Thoracic aorta (tissue), 2 donors: ENCODE results near the gene SERTAD1. TPM values are rescaled to one million over a fixed set of nuclear protein-coding genes. Genes with fewer than 3 reads are reported as not detected.
"Not testable (repeated sequence)": the region's sequence is repeated elsewhere in the genome, so short reads cannot be mapped to it uniquely, and the experiment has no call there.

Experiments used
- ATAC-seq: fragments of 150-250 bp; one replicate; pipeline ENCODE4 v1.8.0; 2017; ENCODE audit warnings: low read depth; ENCODE audit not compliant: insufficient number of reproducible peaks, low FRiP score
- DNase-seq: peaks from one replicate; pipeline ENCODE4 v3.0.0-alpha.2; 2020; ENCODE audit warnings: low spot score
- H3K27ac ChIP-seq, 2 donors: fragments of 200-600 bp; sonication (generic); 1 replicate in 1 of 2; 2 replicates in 1 of 2; pipeline ENCODE4 v1.5.1; 2016; ENCODE audit warnings: mild to moderate bottlenecking in 2 of 2, moderate library complexity in 2 of 2
- H3K27me3 ChIP-seq: fragments of 200-600 bp; sonication (generic); replicated peaks from 2 replicates; pipeline ENCODE4 v1.6.0; 2016; ENCODE audit warnings: mild to moderate bottlenecking; ENCODE audit not compliant: insufficient read depth
- H3K36me3 ChIP-seq: fragments of 200-600 bp; sonication (generic); one replicate; pipeline ENCODE4 v1.5.1; 2016
- H3K4me1 ChIP-seq, 2 donors: fragments of 200-600 bp; sonication (generic); 1 replicate in 1 of 2; 2 replicates in 1 of 2; pipeline versions ENCODE4 v1.5.1 to v1.6.0; 2016; ENCODE audit warnings: low read depth in 2 of 2, mild to moderate bottlenecking in 1 of 2; ENCODE audit not compliant: control insufficient read depth in 1 of 2
- H3K4me3 ChIP-seq: fragments of 200-600 bp; sonication (generic); 2 replicates; pipeline ENCODE4 v1.5.1; 2016; ENCODE audit warnings: mild to moderate bottlenecking
- H3K9me3 ChIP-seq: fragments of 200-600 bp; sonication (generic); 2 replicates; pipeline ENCODE4 v1.5.1; 2016
- CTCF ChIP-seq: fragments of 200-600 bp; sonication (generic); IDR thresholded peaks from one replicate; pipeline ENCODE4 v1.5.1; 2019; ENCODE audit warnings: antibody characterized with exemption
- total RNA-seq, 2 donors: library from RNA; depleted of rRNA; stranded (reverse); fragments of >200 nt; gene quantifications; one replicate each; pipeline versions ENCODE4 v1.1.0 to v1.2.3, GENCODE V29; 2016

The SERTAD1 gene
- total RNA-seq, 2 donors from 2014 or later: 22.7 to 42.3 TPM

- DNase-seq (no peak), ATAC-seq (no peak)
- H3K36me3 ChIP-seq: peaks cover 18% of the 10 kb centered on the region
- no peaks in the 10 kb centered on the region for H3K27me3 ChIP-seq
- peaks cover 20% of the 10 kb centered on the region in 2 donors for H3K4me1 ChIP-seq
- no peak overlapping the region for H3K4me3 ChIP-seq
- no peak overlapping the region for H3K27ac ChIP-seq
- no peaks in the 10 kb centered on the region for H3K9me3 ChIP-seq
- TF ChIP-seq CTCF: no peak
Measured at GRCh38 chr19:40438284-40438683, 12.5 kb upstream of the SERTAD1 start.

DNA sequence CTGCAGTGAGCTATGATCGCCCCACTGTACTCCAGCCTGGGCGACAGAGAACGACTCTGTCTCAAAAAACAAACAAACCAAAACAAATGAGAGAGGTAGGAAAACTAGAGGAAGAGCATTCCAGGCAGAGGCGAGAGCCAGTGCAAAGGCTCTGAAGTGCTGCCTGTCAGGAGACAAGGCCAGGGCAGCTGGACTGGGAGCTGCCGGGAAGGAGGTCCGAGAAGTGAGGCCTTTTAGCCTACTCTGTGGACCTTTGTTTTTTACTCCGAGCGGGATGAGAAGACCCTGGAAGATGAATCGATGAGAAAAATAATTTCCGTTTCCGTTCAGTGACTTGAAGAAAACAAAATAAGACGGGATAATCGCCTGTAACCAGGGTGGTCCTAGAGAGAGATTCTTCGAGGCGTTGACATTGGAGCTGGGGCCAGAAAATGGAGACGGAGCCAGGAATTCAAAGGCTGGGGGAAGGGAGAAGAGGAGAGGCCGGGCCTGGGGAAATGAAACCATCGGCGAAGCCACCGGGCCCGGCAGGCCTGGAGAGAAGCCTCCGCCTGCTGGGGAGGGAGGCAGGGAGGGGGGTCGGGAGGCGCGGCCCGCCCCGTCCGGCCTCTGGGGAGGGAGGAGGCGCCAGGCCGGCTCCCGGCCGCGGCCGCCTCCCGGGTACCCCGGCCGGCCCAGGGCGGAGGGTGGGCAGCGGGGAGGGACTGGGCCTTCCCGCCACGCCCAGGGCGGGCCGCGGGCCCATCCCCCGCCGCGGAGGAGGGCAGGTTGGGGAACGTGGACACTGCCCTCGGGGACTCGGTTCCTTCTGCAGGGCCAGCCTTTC lies 7.8 kb upstream of the SERTAD1 start:
- ATAC-seq: peak; percentile 91

DNA sequence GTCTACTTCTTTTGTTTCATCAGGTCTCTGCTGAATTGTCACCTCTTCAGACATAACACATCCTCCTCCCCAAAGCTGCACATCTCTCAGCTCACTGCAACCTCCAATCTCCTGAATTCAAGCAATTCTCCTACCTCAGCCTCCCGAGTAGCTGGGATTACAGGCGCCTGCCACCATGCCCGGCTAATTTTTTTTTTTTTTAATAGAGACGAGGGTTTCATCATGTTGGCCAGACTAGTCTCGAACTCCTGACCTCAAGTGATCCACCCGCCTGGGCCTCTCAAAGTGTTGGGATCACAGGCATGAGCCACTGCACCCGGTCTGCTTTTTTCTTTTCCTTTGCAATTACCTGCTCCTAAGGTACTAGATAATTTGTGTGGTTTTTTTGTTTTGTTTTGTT lies 7.0 kb upstream of the SERTAD1 start:
- H3K4me1 ChIP-seq: peaks cover 15 to 17% of the 10 kb centered on the region in 2 donors
- H3K27me3 ChIP-seq, H3K36me3 ChIP-seq, H3K9me3 ChIP-seq, DNase-seq, ATAC-seq: not testable (repeated sequence)
- H3K4me3 ChIP-seq: peak overlapping the region; percentile 77
- peak overlapping the region; percentile 92 to 98 for H3K27ac ChIP-seq

More for the DNA sequence above, 7.8 kb upstream of the SERTAD1 start:
- peak; percentile 52 for DNase-seq
- Histone ChIP-seq H3K9me3 (no peaks in the 10 kb centered on the region), H3K36me3 (no peaks in the 10 kb centered on the region), H3K27me3 (no peaks in the 10 kb centered on the region), H3K27ac (peak overlapping the region; percentile 92 to 98), H3K4me3 (peak overlapping the region; percentile 77), H3K4me1 (peaks cover 15 to 17% of the 10 kb centered on the region in 2 donors)
- TF ChIP-seq CTCF: no peak

DNA sequence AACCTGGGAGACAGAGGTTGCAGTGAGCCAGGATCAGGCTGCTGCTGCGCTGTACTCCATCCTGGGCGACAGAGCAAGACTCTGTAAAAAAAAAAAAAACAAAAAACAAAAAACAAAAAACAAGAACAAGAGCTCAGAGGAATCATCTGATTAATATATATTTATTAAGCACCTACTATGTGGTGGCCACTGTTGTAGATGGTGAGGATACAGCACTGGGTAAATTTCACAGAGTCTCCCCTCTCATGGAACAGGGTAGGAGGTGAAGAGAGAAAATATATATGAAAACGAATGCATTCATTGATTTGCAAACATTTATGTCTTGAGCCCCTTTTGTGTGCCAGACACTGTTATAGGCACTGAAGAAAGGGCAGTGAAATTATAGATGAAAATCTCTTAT lies 5.9 kb upstream of the SERTAD1 start:
- TF ChIP-seq CTCF: no peak
- Histone ChIP-seq H3K36me3 (no peaks in the 10 kb centered on the region), H3K4me1 (peaks cover 15 to 17% of the 10 kb centered on the region in 2 donors), H3K4me3 (no peak overlapping the region), H3K9me3 (no peaks in the 10 kb centered on the region), H3K27ac (peak overlapping the region in 1 of 2 donors; percentile 98), H3K27me3 (no peaks in the 10 kb centered on the region)
- ATAC-seq (no peak), DNase-seq (no peak)

DNA sequence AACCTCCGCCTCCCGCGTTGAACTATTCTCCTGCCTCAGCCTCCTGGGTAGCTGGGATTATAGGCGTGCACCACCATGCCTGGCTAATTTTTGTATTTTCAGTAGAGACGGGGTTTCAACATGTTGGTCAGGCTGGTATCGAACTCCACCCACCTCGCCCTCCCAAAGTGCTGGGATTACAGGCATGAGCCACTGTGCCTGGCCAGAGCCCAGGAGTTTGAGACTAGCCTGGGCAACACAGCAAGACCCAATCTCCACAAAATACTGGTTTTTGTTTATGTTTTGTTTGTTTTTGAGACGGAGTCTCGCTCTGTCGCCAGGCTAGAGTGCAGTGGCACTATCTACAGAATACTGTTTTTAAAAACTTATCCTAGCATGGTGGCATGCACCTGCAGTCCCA lies 4.5 kb upstream of the SERTAD1 start:
- ATAC-seq, H3K36me3 ChIP-seq, H3K9me3 ChIP-seq, DNase-seq, H3K27ac ChIP-seq, H3K4me3 ChIP-seq, H3K27me3 ChIP-seq: not testable (repeated sequence)
- H3K4me1 ChIP-seq: peaks cover 15 to 17% of the 10 kb centered on the region in 2 donors

DNA sequence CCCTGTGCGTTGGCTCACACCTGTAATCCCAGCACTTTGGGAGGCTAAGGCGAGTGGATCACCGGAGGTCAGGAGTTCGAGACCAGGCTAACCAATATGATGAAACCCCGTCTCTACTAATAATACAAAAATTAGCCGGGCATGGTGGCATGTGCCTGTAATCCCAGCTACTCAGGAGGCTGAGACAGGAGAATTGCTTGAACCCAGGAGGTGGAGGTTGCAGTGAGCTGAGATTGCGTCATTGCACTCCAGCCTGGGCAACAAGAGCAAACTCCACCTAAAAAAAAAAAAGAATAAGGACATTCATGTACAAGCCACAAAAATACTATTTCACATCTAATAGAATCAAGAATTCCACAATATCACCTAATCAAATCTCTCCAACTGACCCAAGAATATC lies 2.4 kb upstream of the SERTAD1 start:
- H3K27ac ChIP-seq: not testable (repeated sequence)

More for the DNA sequence above, 2.4 kb upstream of the SERTAD1 start:
- DNase-seq, ATAC-seq, H3K27me3 ChIP-seq, H3K9me3 ChIP-seq, H3K4me3 ChIP-seq, H3K36me3 ChIP-seq: not testable (repeated sequence)
- H3K4me1 ChIP-seq: peaks cover 23 to 25% of the 10 kb centered on the region in 2 donors
